Prostate gland (tissue), 2 donors: ENCODE data around the gene TBL1X. TPM values are rescaled to one million over a fixed set of nuclear protein-coding genes. Genes with fewer than 3 reads are reported as not detected.

Experiments
- DNase-seq: peaks from one replicate; pipeline ENCODE4 v3.0.0-alpha.2; 2019; ENCODE audit warnings: low spot score
- H3K27ac ChIP-seq, 2 donors: fragments of 200-600 bp; sonication (generic); 2 replicates each; pipeline ENCODE4 v1.5.1; 2017 to 2019
- H3K27me3 ChIP-seq: fragments of 200-600 bp; sonication (generic); replicated peaks from 2 replicates; pipeline ENCODE4 v1.5.1; 2019; ENCODE audit not compliant: insufficient read depth
- H3K36me3 ChIP-seq, 2 donors: fragments of 200-600 bp; sonication (generic); 1 replicate in 1 of 2; 2 replicates in 1 of 2; pipeline versions ENCODE4 v1.5.1 to v1.8.1; 2017 to 2019
- H3K4me1 ChIP-seq: fragments of 200-600 bp; sonication (generic); replicated peaks from 2 replicates; pipeline ENCODE4 v1.5.1; 2019
- H3K4me3 ChIP-seq, 2 donors: fragments of 200-600 bp; sonication (generic); 2 replicates each; pipeline ENCODE4 v1.5.1; 2017 to 2019
- H3K9me3 ChIP-seq: fragments of 200-600 bp; sonication (generic); 2 replicates; pipeline ENCODE4 v1.5.1; 2017
- CTCF ChIP-seq, 4 experiments: fragments of 200-600 bp in 2 of 4; fragments of 450-650 bp in 2 of 4; sonication (generic) in 2 of 4; IDR thresholded peaks; 1 replicate in 3 of 4; 2 replicates in 1 of 4; pipeline ENCODE4 v1.5.1; 2016 to 2019; ENCODE audit warnings: antibody characterized with exemption in 4 of 4, mild to moderate bottlenecking in 2 of 4, moderate library complexity in 2 of 4
- POLR2A ChIP-seq: fragments of 450-650 bp; IDR thresholded peaks from one replicate; pipeline ENCODE4 v1.6.1; 2016; ENCODE audit warnings: antibody characterized with exemption, mild to moderate bottlenecking
- POLR2AphosphoS5 ChIP-seq: sonication (generic); formaldehyde crosslinking; IDR thresholded peaks from one replicate; pipeline ENCODE4 v1.6.1; 2017; ENCODE audit warnings: antibody characterized with exemption
- WGBS: methylation state at CpG from one replicate; pipeline ENCODE4 v1.1.5; 2018; 5-methylcytosine and 5-hydroxymethylcytosine counted together
- intact Hi-C: fragments of 100-400 bp; cut with DNase I; formaldehyde crosslinking; loops from one replicate; pipeline ENCODE4 v1.14.2; 2022
- total RNA-seq, 2 donors: library from RNA; depleted of rRNA; stranded (reverse); fragments of >200 nt; gene quantifications; one replicate each; pipeline ENCODE4 v1.1.0, GENCODE V29; 2016

Gene TBL1X
- total RNA-seq, 2 donors from 2014 or later = 23.2 to 76.9 TPM

GRCh38 chrX:9510366-9510765 is 45.5 kb downstream of the TBL1X start:
- TF ChIP-seq POLR2A (no peak), POLR2AphosphoS5 (no peak), CTCF (IDR thresholded peaks at IDR 0.05) (no peak)
- H3K36me3 ChIP-seq = no peaks in the 10 kb centered on the region
- no peaks in the 10 kb centered on the region for H3K27me3 ChIP-seq
- no peaks in the 10 kb centered on the region for H3K4me1 ChIP-seq
- no peak for DNase-seq
- WGBS = 31% methylated on average over 2 of the region's 2 CpGs
- H3K4me3 ChIP-seq = no peak overlapping the region
- intact Hi-C loops = no loop called here
- H3K27ac ChIP-seq = no peak overlapping the region
- H3K9me3 ChIP-seq = no peaks in the 10 kb centered on the region

- 68% methylated on average over 3 of the region's 3 CpGs for WGBS
- no peak for DNase-seq
- Histone ChIP-seq H3K27ac (no peak overlapping the region), H3K27me3 (no peaks in the 10 kb centered on the region), H3K4me3 (no peak overlapping the region), H3K36me3 (no peaks in the 10 kb centered on the region), H3K4me1 (no peaks in the 10 kb centered on the region), H3K9me3 (no peaks in the 10 kb centered on the region)
- no peak for TF ChIP-seq CTCF (IDR thresholded peaks at IDR 0.05)
- TF ChIP-seq POLR2A = no peak
- TF ChIP-seq POLR2AphosphoS5 = no peak
- intact Hi-C loops = no loop called here
Observed at GRCh38 chrX:9510980-9511379, 46.1 kb downstream of the TBL1X start.

GRCh38 chrX:9515489-9515888 is 50.6 kb downstream of the TBL1X start:
- H3K9me3 ChIP-seq = no peaks in the 10 kb centered on the region
- no peak for DNase-seq
- 49% methylated on average over 10 of the region's 10 CpGs for WGBS
- no peak overlapping the region for H3K27ac ChIP-seq
- H3K4me3 ChIP-seq = no peak overlapping the region
- no peaks in the 10 kb centered on the region for H3K36me3 ChIP-seq
- intact Hi-C loops = no loop called here
- TF ChIP-seq POLR2AphosphoS5 = no peak
- no peak for TF ChIP-seq CTCF (IDR thresholded peaks at IDR 0.05)
- TF ChIP-seq POLR2A = no peak
- H3K4me1 ChIP-seq = no peaks in the 10 kb centered on the region
- H3K27me3 ChIP-seq = no peaks in the 10 kb centered on the region

GRCh38 chrX:9515973-9516538 is 51.2 kb downstream of the TBL1X start:
- WGBS = 64% methylated on average over 4 of the region's 4 CpGs
- no peaks in the 10 kb centered on the region for H3K9me3 ChIP-seq
- no peak for DNase-seq
- H3K27me3 ChIP-seq = no peaks in the 10 kb centered on the region
- no peaks in the 10 kb centered on the region for H3K36me3 ChIP-seq
- H3K4me1 ChIP-seq = no peaks in the 10 kb centered on the region
- no peak overlapping the region for H3K27ac ChIP-seq
- no peak overlapping the region for H3K4me3 ChIP-seq
- intact Hi-C loops = no loop called here
- TF ChIP-seq CTCF (IDR thresholded peaks at IDR 0.05) (no peak), POLR2AphosphoS5 (no peak), POLR2A (no peak)

- no peaks in the 10 kb centered on the region for H3K4me1 ChIP-seq
- no peak overlapping the region for H3K4me3 ChIP-seq
- intact Hi-C loops = no loop called here
- TF ChIP-seq POLR2AphosphoS5 = no peak
- no peak for TF ChIP-seq POLR2A
- no peaks in the 10 kb centered on the region for H3K36me3 ChIP-seq
- H3K27me3 ChIP-seq = no peaks in the 10 kb centered on the region
- DNase-seq = no peak
- 56% methylated on average over 3 of the region's 3 CpGs for WGBS
- H3K27ac ChIP-seq = no peak overlapping the region
- no peaks in the 10 kb centered on the region for H3K9me3 ChIP-seq
Observed at GRCh38 chrX:9516635-9517034, 51.8 kb downstream of the TBL1X start.
